Nasal cavity respiratory epithelium epithelial cell of viscerocranial mucosa (primary cell): Measurements from ENCODE around the gene FRMPD1. TPM values are rescaled to one million over a fixed set of nuclear protein-coding genes. Genes with fewer than 3 reads are reported as not detected.

Source experiments
- total RNA-seq: library from RNA; depleted of rRNA; stranded (reverse); fragments of >200 nt; gene quantifications from 2 replicates; pipeline ENCODE4 v1.2.3, GENCODE V29; 2014

The FRMPD1 gene
- under 0.01 and 0.07 TPM in 2 replicates for total RNA-seq

GRCh38 chr9:37650873-37651768, at the start of gene FRMPD1:
FRMPD1 (plus strand) TSS chr9:37650954; CDS start chr9:37692642, 41,688 bp downstream.

GRCh38 chr9:37753489-37754190, 102.9 kb downstream of the FRMPD1 start, which contains the start of gene TRMT10B:
TRMT10B (plus strand) TSS chr9:37753805; CDS start chr9:37761932, 8,127 bp downstream.

GRCh38 chr9:37784616-37785483, 134.1 kb downstream of the FRMPD1 start, which contains the start of gene EXOSC3:
EXOSC3 (minus strand) TSS chr9:37785064; CDS start chr9:37785044, 20 bp downstream.

Other genes with a start within 250 kb of the FRMPD1 start
- gene GRHPR, start 228.3 kb upstream of the FRMPD1 start, total RNA-seq = 68.1 and 76.6 TPM in 2 replicates
- gene ZBTB5, start 185.5 kb upstream of the FRMPD1 start, total RNA-seq = 11.3 and 18.8 TPM in 2 replicates
- gene POLR1E, start 165.0 kb upstream of the FRMPD1 start, total RNA-seq = 34.9 and 42.1 TPM in 2 replicates
- gene FBXO10, start 74.6 kb upstream of the FRMPD1 start, total RNA-seq = 6.2 and 9.8 TPM in 2 replicates
- 136 and 138 TPM in 2 replicates for gene TOMM5, start 58.4 kb upstream of the FRMPD1 start, total RNA-seq
- 3.8 and 5.7 TPM in 2 replicates for gene TRMT10B, start 102.9 kb downstream of the FRMPD1 start, total RNA-seq
- gene EXOSC3, start 134.1 kb downstream of the FRMPD1 start, total RNA-seq = 27.0 and 32.3 TPM in 2 replicates
- 31.8 and 85.6 TPM in 2 replicates for gene DCAF10, start 149.8 kb downstream of the FRMPD1 start, total RNA-seq